Measurements from ENCODE around the gene KCNQ2. TPM values are rescaled to one million over a fixed set of nuclear protein-coding genes. Genes with fewer than 3 reads are reported as not detected.

KCNQ2 gene
- total and polyA plus RNA-seq, 4 donors, result not detected

DNA sequence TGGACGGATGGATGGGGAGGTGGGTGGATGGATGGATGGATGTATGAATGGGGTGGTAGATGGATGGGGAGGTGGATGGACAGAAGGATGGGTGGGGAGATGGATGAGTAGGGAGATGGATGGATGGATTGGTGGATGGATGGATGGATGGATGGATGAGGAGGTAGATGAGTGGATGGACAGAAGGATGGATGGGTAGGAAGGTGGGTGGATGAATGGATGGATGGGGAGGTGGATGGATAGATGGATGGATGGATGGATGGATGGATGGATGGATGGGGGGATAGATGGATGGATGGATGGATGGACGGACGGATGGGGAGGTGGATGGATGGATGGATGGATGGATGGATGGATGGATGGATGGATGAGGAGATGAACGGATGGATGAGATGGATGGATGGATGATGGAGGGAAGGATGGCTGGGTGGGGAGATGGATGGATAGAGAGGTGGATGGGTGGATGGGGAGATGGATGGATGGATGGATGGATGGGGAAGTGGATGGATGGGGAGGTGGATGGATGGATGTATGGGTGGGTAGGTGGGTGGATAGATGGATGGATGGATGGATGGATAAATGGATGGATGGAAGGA is 19.3 kb upstream of the KCNQ2 start:
- Histone ChIP-seq H3K4me3 (ENCODE audit: low read depth in 1 of 3, low read length in 3 of 3) (no peak overlapping the region), H3K9me3 (ENCODE audit: control insufficient read depth in 4 of 4, low read length in 3 of 4) (no peaks in the 10 kb centered on the region), H3K36me3 (ENCODE audit: control insufficient read depth in 4 of 4, insufficient read depth in 3 of 4, low read depth in 1 of 4, low read length in 3 of 4) (no peaks in the 10 kb centered on the region), H3K9ac (ENCODE audit: low read depth in 1 of 2, low read length in 2 of 2) (no peak overlapping the region), H3K27me3 (ENCODE audit: control insufficient read depth in 4 of 4, insufficient read depth in 4 of 4, low read length in 3 of 4) (peaks cover 2 to 9% (median 5%) of the 10 kb centered on the region in 4 donors), H3K27ac (ENCODE audit: low read depth in 1 of 2, low read length in 2 of 2) (no peak overlapping the region), H3K4me1 (ENCODE audit: control insufficient read depth in 4 of 4, insufficient read depth in 4 of 4, low read length in 3 of 4) (peaks cover 0 to 9% (median 6%) of the 10 kb centered on the region in 4 donors)
- TF ChIP-seq HNF4G (IDR thresholded peaks at IDR 0.05) (no peak), TAF1 (conservative IDR thresholded peaks at IDR 0.05) (no peak), FOXA2 (IDR thresholded peaks at IDR 0.05) (no peak), NR2F2 (IDR thresholded peaks at IDR 0.05) (no peak), RAD21 (IDR thresholded peaks at IDR 0.05) (no peak), YY1 (IDR thresholded peaks at IDR 0.05) (no peak), SP1 (IDR thresholded peaks at IDR 0.05) (no peak), ATF3 (IDR thresholded peaks at IDR 0.05) (no peak), FOXA1 (IDR thresholded peaks at IDR 0.05) (no peak), RXRA (IDR thresholded peaks at IDR 0.05) (no peak)
- TF ChIP-seq, protein P1, sequence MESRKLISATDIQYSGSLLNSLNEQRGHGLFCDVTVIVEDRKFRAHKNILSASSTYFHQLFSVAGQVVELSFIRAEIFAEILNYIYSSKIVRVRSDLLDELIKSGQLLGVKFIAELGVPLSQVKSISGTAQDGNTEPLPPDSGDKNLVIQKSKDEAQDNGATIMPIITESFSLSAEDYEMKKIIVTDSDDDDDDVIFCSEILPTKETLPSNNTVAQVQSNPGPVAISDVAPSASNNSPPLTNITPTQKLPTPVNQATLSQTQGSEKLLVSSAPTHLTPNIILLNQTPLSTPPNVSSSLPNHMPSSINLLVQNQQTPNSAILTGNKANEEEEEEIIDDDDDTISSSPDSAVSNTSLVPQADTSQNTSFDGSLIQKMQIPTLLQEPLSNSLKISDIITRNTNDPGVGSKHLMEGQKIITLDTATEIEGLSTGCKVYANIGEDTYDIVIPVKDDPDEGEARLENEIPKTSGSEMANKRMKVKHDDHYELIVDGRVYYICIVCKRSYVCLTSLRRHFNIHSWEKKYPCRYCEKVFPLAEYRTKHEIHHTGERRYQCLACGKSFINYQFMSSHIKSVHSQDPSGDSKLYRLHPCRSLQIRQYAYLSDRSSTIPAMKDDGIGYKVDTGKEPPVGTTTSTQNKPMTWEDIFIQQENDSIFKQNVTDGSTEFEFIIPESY (IDR thresholded peaks at IDR 0.05), result no peak
- TF ChIP-seq, protein P2, sequence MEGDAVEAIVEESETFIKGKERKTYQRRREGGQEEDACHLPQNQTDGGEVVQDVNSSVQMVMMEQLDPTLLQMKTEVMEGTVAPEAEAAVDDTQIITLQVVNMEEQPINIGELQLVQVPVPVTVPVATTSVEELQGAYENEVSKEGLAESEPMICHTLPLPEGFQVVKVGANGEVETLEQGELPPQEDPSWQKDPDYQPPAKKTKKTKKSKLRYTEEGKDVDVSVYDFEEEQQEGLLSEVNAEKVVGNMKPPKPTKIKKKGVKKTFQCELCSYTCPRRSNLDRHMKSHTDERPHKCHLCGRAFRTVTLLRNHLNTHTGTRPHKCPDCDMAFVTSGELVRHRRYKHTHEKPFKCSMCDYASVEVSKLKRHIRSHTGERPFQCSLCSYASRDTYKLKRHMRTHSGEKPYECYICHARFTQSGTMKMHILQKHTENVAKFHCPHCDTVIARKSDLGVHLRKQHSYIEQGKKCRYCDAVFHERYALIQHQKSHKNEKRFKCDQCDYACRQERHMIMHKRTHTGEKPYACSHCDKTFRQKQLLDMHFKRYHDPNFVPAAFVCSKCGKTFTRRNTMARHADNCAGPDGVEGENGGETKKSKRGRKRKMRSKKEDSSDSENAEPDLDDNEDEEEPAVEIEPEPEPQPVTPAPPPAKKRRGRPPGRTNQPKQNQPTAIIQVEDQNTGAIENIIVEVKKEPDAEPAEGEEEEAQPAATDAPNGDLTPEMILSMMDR (IDR thresholded peaks at IDR 0.05; ENCODE audit: low read depth, low read length, missing input control), result no peak
- TF ChIP-seq, protein P3, sequence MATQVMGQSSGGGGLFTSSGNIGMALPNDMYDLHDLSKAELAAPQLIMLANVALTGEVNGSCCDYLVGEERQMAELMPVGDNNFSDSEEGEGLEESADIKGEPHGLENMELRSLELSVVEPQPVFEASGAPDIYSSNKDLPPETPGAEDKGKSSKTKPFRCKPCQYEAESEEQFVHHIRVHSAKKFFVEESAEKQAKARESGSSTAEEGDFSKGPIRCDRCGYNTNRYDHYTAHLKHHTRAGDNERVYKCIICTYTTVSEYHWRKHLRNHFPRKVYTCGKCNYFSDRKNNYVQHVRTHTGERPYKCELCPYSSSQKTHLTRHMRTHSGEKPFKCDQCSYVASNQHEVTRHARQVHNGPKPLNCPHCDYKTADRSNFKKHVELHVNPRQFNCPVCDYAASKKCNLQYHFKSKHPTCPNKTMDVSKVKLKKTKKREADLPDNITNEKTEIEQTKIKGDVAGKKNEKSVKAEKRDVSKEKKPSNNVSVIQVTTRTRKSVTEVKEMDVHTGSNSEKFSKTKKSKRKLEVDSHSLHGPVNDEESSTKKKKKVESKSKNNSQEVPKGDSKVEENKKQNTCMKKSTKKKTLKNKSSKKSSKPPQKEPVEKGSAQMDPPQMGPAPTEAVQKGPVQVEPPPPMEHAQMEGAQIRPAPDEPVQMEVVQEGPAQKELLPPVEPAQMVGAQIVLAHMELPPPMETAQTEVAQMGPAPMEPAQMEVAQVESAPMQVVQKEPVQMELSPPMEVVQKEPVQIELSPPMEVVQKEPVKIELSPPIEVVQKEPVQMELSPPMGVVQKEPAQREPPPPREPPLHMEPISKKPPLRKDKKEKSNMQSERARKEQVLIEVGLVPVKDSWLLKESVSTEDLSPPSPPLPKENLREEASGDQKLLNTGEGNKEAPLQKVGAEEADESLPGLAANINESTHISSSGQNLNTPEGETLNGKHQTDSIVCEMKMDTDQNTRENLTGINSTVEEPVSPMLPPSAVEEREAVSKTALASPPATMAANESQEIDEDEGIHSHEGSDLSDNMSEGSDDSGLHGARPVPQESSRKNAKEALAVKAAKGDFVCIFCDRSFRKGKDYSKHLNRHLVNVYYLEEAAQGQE (IDR thresholded peaks at IDR 0.05), result no peak
- no peak for DNase-seq (ENCODE audit: low spot score)
- 65% methylated on average over 4 of the region's 4 CpGs for WGBS

- no peak for TF ChIP-seq ATF3 (IDR thresholded peaks at IDR 0.05)
- no peak for TF ChIP-seq SP1 (IDR thresholded peaks at IDR 0.05)
- TF ChIP-seq, protein P1 (IDR thresholded peaks at IDR 0.05), result no peak
- TF ChIP-seq MAX (IDR thresholded peaks at IDR 0.05), result no peak
- no peak for TF ChIP-seq TAF1 (conservative IDR thresholded peaks at IDR 0.05)
- WGBS, result 75% methylated on average over 4 of the region's 4 CpGs
- peaks cover 0 to 2% (median 0%) of the 10 kb centered on the region in 4 donors for H3K9me3 ChIP-seq (ENCODE audit: control insufficient read depth in 4 of 4, low read length in 3 of 4)
- H3K36me3 ChIP-seq (ENCODE audit: control insufficient read depth in 4 of 4, insufficient read depth in 3 of 4, low read depth in 1 of 4, low read length in 3 of 4), result no peaks in the 10 kb centered on the region
- H3K27me3 ChIP-seq (ENCODE audit: control insufficient read depth in 4 of 4, insufficient read depth in 4 of 4, low read length in 3 of 4), result peaks cover 2 to 9% (median 5%) of the 10 kb centered on the region in 4 donors
- peaks cover 0 to 3% (median 0%) of the 10 kb centered on the region in 4 donors for H3K4me1 ChIP-seq (ENCODE audit: control insufficient read depth in 4 of 4, insufficient read depth in 4 of 4, low read length in 3 of 4)
- no peak overlapping the region for H3K9ac ChIP-seq (ENCODE audit: low read depth in 1 of 2, low read length in 2 of 2)
- no peak overlapping the region for H3K27ac ChIP-seq (ENCODE audit: low read depth in 1 of 2, low read length in 2 of 2)
- DNase-seq (ENCODE audit: low spot score), result no peak
- H3K4me3 ChIP-seq (ENCODE audit: low read depth in 1 of 3, low read length in 3 of 3), result no peak overlapping the region
Measured at GRCh38 chr20:63491078-63491477, 18.6 kb upstream of the KCNQ2 start.
